ENCODE results near the gene DNAH6.

Gene DNAH6

GRCh38 chr2:84832772-84833461 is 316.6 kb downstream of the DNAH6 start:
- TF ChIP-seq POLR2A (IDR thresholded peaks at IDR 0.05; ENCODE audit: low read depth, low read length): no peak
- FAIRE-seq (no peak), DNase-seq (ENCODE audit: insufficient read length, low spot score) (no peak)

GRCh38 chr2:84833481-84834150 is 317.3 kb downstream of the DNAH6 start:
- DNase-seq (ENCODE audit: insufficient read length, low spot score) (no peak), FAIRE-seq (no peak)
- TF ChIP-seq POLR2A (IDR thresholded peaks at IDR 0.05; ENCODE audit: low read depth, low read length): no peak

GRCh38 chr2:84836215-84836614 is 319.9 kb downstream of the DNAH6 start:
- FAIRE-seq: no peak
- DNase-seq (ENCODE audit: insufficient read length, low spot score): no peak
- TF ChIP-seq POLR2A (IDR thresholded peaks at IDR 0.05; ENCODE audit: low read depth, low read length): no peak

GRCh38 chr2:84838434-84839145 is 322.3 kb downstream of the DNAH6 start:
- TF ChIP-seq POLR2A (IDR thresholded peaks at IDR 0.05; ENCODE audit: low read depth, low read length): no peak
- DNase-seq (ENCODE audit: insufficient read length, low spot score) (no peak), FAIRE-seq (no peak)

GRCh38 chr2:84839851-84840250 is 323.6 kb downstream of the DNAH6 start:
- FAIRE-seq (no peak), DNase-seq (ENCODE audit: insufficient read length, low spot score) (no peak)
- no peak for TF ChIP-seq POLR2A (IDR thresholded peaks at IDR 0.05; ENCODE audit: low read depth, low read length)

- no peak for FAIRE-seq
- no peak for TF ChIP-seq POLR2A (IDR thresholded peaks at IDR 0.05; ENCODE audit: low read depth, low read length)
- DNase-seq (ENCODE audit: insufficient read length, low spot score): no peak
These were observed 324.0 kb downstream of the DNAH6 start for GRCh38 chr2:84840306-84840705.

GRCh38 chr2:84841577-84841976 is 325.3 kb downstream of the DNAH6 start:
- FAIRE-seq (no peak), DNase-seq (ENCODE audit: insufficient read length, low spot score) (no peak)
- TF ChIP-seq POLR2A (IDR thresholded peaks at IDR 0.05; ENCODE audit: low read depth, low read length): no peak

GRCh38 chr2:84844141-84844540 is 327.8 kb downstream of the DNAH6 start:
- no peak for FAIRE-seq
- DNase-seq (ENCODE audit: insufficient read length, low spot score): no peak
- no peak for TF ChIP-seq POLR2A (IDR thresholded peaks at IDR 0.05; ENCODE audit: low read depth, low read length)

- no peak for FAIRE-seq
- no peak for DNase-seq (ENCODE audit: insufficient read length, low spot score)
These were observed 329.9 kb downstream of the DNAH6 start for GRCh38 chr2:84846041-84846663.

GRCh38 chr2:84846741-84847142 is 330.4 kb downstream of the DNAH6 start:
- FAIRE-seq (no peak), DNase-seq (ENCODE audit: insufficient read length, low spot score) (no peak)
- TF ChIP-seq POLR2A (IDR thresholded peaks at IDR 0.05; ENCODE audit: low read depth, low read length): no peak

More at GRCh38 chr2:84846041-84846663, 329.9 kb downstream of the DNAH6 start:
- TF ChIP-seq POLR2A (IDR thresholded peaks at IDR 0.05; ENCODE audit: low read depth, low read length): no peak

- DNase-seq (ENCODE audit: insufficient read length, low spot score) (no peak), FAIRE-seq (no peak)
- no peak for TF ChIP-seq POLR2A (IDR thresholded peaks at IDR 0.05; ENCODE audit: low read depth, low read length)
These were observed 331.2 kb downstream of the DNAH6 start for GRCh38 chr2:84847326-84848050.

GRCh38 chr2:84849271-84849952 is 333.1 kb downstream of the DNAH6 start:
- TF ChIP-seq POLR2A (IDR thresholded peaks at IDR 0.05; ENCODE audit: low read depth, low read length): no peak
- DNase-seq (ENCODE audit: insufficient read length, low spot score): no peak
- no peak for FAIRE-seq

- TF ChIP-seq POLR2A (IDR thresholded peaks at IDR 0.05; ENCODE audit: low read depth, low read length): no peak
- no peak for FAIRE-seq
These were observed 334.2 kb downstream of the DNAH6 start for GRCh38 chr2:84850471-84850870.

More at GRCh38 chr2:84850471-84850870, 334.2 kb downstream of the DNAH6 start:
- no peak for DNase-seq (ENCODE audit: insufficient read length, low spot score)
